ENCODE results near the gene ITGB7.

Gene ITGB7

DNA sequence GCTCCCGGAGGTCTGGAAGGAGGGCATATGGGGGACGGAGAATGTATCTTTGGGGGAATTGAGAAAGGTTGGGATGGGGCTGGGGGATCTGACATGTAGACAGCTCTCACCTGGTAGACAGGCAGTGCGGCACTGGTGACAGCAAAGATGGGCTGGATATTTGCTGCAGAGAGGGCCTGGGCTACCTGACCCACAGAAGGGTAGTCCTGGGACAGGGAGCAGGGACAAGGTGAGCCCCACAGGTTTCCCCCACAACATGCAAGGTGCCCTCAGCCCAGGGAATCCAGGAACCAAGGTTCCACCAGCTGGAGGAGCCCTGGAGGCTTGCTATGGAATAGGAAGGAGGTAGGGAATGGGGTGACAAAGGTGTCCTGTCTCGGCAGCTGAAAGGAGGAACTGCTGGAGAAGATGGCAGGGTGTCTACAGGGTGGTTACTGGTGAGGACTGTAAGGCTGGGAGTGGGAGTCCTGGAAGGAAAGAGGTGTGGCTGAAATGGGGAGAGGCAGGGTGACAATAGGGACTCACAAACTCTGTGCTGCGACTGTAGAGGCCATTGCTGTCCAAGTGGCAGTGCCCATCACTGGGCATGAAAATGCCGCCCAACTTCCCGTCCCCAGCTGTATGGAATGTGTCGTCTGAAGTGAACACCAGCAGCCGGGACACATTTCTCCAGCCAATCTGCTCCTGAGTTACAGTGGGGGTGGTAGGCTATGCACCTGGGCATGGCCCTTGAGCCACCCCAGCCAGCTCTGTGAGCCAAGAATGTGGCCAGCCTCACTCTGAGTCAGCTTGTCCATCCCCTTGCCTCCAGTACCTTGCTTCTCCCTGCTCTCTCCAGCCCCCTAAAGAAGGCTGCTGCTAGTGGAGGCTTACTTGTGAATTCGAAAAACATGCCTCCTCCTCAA lies 11.3 kb downstream of the ITGB7 start:
- Histone ChIP-seq H3K79me2 (ENCODE audit: low read length) (peaks cover 76% of the 10 kb centered on the region), H3K27me3 (replicated peaks; ENCODE audit: insufficient read depth, low read length) (no peaks in the 10 kb centered on the region), H3F3A (ENCODE audit: insufficient read depth, low read length) (peaks cover 97% of the 10 kb centered on the region), H2AFZ (ENCODE audit: low read length) (no peak overlapping the region), H3K27ac (ENCODE audit: low read length) (peak overlapping the region; percentile 99), H3K4me1 (ENCODE audit: low read length) (peaks cover 40% of the 10 kb centered on the region), H3K4me2 (ENCODE audit: low read depth, low read length) (peak overlapping the region; percentile 97), H4K20me1 (ENCODE audit: insufficient read depth, low read length) (peaks cover 65% of the 10 kb centered on the region), H3K36me3 (replicated peaks; ENCODE audit: insufficient read depth, low read length) (peaks cover 74% of the 10 kb centered on the region), H3K9ac (ENCODE audit: low read length) (peak overlapping the region; percentile 99; the same call in 1 of the 2 replicates), H3K9me3 (replicated peaks; ENCODE audit: insufficient read depth, low read length) (no peaks in the 10 kb centered on the region), H3K4me3 (ENCODE audit: low read length) (peak overlapping the region; percentile 94), H3K9me2 (replicated peaks; ENCODE audit: insufficient read depth, low read length) (no peaks in the 10 kb centered on the region)
- DNase-seq = no peak
- TF ChIP-seq EZH2phosphoT487 (IDR thresholded peaks at IDR 0.05; ENCODE audit: low read length) (no peak), EZH2 (optimal IDR thresholded peaks at IDR 0.05; ENCODE audit: low read depth, low read length) (no peak)
- TF ChIP-seq, protein P1, sequence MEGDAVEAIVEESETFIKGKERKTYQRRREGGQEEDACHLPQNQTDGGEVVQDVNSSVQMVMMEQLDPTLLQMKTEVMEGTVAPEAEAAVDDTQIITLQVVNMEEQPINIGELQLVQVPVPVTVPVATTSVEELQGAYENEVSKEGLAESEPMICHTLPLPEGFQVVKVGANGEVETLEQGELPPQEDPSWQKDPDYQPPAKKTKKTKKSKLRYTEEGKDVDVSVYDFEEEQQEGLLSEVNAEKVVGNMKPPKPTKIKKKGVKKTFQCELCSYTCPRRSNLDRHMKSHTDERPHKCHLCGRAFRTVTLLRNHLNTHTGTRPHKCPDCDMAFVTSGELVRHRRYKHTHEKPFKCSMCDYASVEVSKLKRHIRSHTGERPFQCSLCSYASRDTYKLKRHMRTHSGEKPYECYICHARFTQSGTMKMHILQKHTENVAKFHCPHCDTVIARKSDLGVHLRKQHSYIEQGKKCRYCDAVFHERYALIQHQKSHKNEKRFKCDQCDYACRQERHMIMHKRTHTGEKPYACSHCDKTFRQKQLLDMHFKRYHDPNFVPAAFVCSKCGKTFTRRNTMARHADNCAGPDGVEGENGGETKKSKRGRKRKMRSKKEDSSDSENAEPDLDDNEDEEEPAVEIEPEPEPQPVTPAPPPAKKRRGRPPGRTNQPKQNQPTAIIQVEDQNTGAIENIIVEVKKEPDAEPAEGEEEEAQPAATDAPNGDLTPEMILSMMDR (IDR thresholded peaks at IDR 0.05; ENCODE audit: low read length) = no peak

DNA sequence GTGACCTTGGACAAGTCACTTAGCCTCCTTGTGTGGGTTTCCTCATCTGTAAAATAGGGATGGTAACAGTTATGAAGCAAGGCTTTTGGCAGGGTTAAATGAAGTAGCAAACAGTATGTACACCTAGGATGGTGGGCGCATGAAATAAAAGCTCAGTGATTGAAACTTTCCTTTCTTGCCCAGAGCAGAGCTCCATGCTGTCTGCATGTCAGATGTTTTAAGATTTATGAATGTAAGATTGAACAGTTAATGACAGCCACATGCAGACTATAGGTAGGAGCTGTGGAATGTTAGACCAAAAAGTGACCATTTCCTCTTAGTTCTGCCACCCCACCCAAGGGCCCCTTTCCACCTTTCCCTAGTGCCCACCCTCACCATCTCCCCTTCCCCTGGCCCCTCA lies 12.1 kb downstream of the ITGB7 start:
- Histone ChIP-seq H3K79me2 (ENCODE audit: low read length) (peaks cover 72% of the 10 kb centered on the region), H3K4me1 (ENCODE audit: low read length) (peaks cover 41% of the 10 kb centered on the region), H3K9me3 (replicated peaks; ENCODE audit: insufficient read depth, low read length) (no peaks in the 10 kb centered on the region), H3K4me2 (ENCODE audit: low read depth, low read length) (peak overlapping the region; percentile 97; the same call in 1 of the 2 replicates), H3K9me2 (replicated peaks; ENCODE audit: insufficient read depth, low read length) (no peaks in the 10 kb centered on the region), H2AFZ (ENCODE audit: low read length) (no peak overlapping the region), H3K4me3 (ENCODE audit: low read length) (no peak overlapping the region), H3K27me3 (replicated peaks; ENCODE audit: insufficient read depth, low read length) (no peaks in the 10 kb centered on the region), H3K36me3 (replicated peaks; ENCODE audit: insufficient read depth, low read length) (peaks cover 72% of the 10 kb centered on the region), H3K9ac (ENCODE audit: low read length) (peak overlapping the region; percentile 99; the same call in 1 of the 2 replicates), H3K27ac (ENCODE audit: low read length) (peak overlapping the region; percentile 99; the same call in 1 of the 2 replicates), H3F3A (ENCODE audit: insufficient read depth, low read length) (peaks cover 100% of the 10 kb centered on the region), H4K20me1 (ENCODE audit: insufficient read depth, low read length) (peaks cover 66% of the 10 kb centered on the region)
- TF ChIP-seq EZH2phosphoT487 (IDR thresholded peaks at IDR 0.05; ENCODE audit: low read length) (no peak), EZH2 (optimal IDR thresholded peaks at IDR 0.05; ENCODE audit: low read depth, low read length) (no peak)
- TF ChIP-seq, protein P1 (IDR thresholded peaks at IDR 0.05; ENCODE audit: low read length) = no peak
- DNase-seq = no peak

DNA sequence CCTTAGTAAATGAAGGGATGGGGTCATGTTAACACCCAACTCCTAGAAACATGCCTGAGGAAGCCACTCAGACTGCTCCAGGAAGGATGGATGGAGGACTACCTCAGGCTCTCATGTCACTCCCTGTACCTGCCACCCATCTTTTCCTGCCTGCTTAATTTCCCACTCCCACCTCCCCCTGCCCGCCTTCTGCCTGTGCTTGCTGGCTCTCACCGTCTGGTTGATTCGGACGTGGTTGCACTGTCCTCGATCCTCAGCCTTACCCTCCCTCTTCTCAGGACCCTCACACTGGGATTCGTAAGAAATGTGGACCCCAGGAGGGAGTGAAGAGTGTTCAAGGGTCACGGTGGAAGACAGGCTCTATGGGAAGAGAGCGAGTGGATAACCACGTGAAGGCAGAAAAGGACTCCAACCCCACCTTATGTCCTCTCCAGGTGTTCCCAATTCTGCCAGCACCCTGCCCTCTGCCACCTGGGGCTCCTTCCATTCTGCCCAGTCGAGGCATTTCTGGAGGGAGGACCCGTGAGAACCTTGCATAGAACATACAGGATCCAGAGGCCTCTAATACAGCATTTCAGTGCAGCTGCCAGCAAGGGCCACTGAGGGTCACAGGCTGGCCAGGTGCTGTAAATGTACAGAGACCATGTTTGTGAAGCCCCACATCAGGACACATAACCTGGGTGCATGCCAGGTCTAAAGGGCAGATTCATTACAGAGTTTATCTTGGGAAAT lies 12.9 kb downstream of the ITGB7 start:
- peaks cover 41% of the 10 kb centered on the region for H3K4me1 ChIP-seq (ENCODE audit: low read length)
- H3K9me2 ChIP-seq (replicated peaks; ENCODE audit: insufficient read depth, low read length) = no peaks in the 10 kb centered on the region
- no peaks in the 10 kb centered on the region for H3K9me3 ChIP-seq (replicated peaks; ENCODE audit: insufficient read depth, low read length)
- H3F3A ChIP-seq (ENCODE audit: insufficient read depth, low read length) = peaks cover 99% of the 10 kb centered on the region
- peaks cover 64% of the 10 kb centered on the region for H3K79me2 ChIP-seq (ENCODE audit: low read length)
- no peak overlapping the region for H2AFZ ChIP-seq (ENCODE audit: low read length)
- H4K20me1 ChIP-seq (ENCODE audit: insufficient read depth, low read length) = peaks cover 68% of the 10 kb centered on the region
- H3K36me3 ChIP-seq (replicated peaks; ENCODE audit: insufficient read depth, low read length) = peaks cover 66% of the 10 kb centered on the region
- no peak overlapping the region for H3K4me3 ChIP-seq (ENCODE audit: low read length)
- TF ChIP-seq EZH2 (optimal IDR thresholded peaks at IDR 0.05; ENCODE audit: low read depth, low read length) = no peak
- no peak for TF ChIP-seq EZH2phosphoT487 (IDR thresholded peaks at IDR 0.05; ENCODE audit: low read length)
- TF ChIP-seq, protein P1 (IDR thresholded peaks at IDR 0.05; ENCODE audit: low read length) = no peak
- H3K27ac ChIP-seq (ENCODE audit: low read length) = peak overlapping the region; percentile 99; the same call in 1 of the 2 replicates
- no peaks in the 10 kb centered on the region for H3K27me3 ChIP-seq (replicated peaks; ENCODE audit: insufficient read depth, low read length)
- H3K4me2 ChIP-seq (ENCODE audit: low read depth, low read length) = no peak overlapping the region
- DNase-seq = no peak
- H3K9ac ChIP-seq (ENCODE audit: low read length) = peak overlapping the region; percentile 11; the same call in 1 of the 2 replicates

All from MM.1S (cell line).